Neutrophil (primary cell): ENCODE results near the gene GRAMD4.
"Not testable (repeated sequence)": the region's sequence is repeated elsewhere in the genome, so short reads cannot be mapped to it uniquely, and the experiment has no call there.

Experiments used
- H3K27ac ChIP-seq: fragments of 200-600 bp; sonication (generic); 2 replicates; pipeline ENCODE4 v1.5.1; 2016; ENCODE audit warnings: mild to moderate bottlenecking, moderate library complexity
- H3K27me3 ChIP-seq: fragments of 200-600 bp; sonication (generic); 2 replicates; pipeline ENCODE4 v1.6.0; 2016; ENCODE audit warnings: mild to moderate bottlenecking
- H3K36me3 ChIP-seq: fragments of 200-600 bp; sonication (generic); 2 replicates; pipeline ENCODE4 v1.5.1; 2017
- H3K4me1 ChIP-seq, 2 experiments: fragments of 200-600 bp in 1 of 2; sonication (generic) in 1 of 2; 1 replicate in 1 of 2; 2 replicates in 1 of 2; pipeline versions ENCODE4 v1.5.1 to v1.6.1; 2013 to 2016; ENCODE audit warnings: low read depth in 1 of 2, low read length in 1 of 2, mild to moderate bottlenecking in 1 of 2, moderate library complexity in 1 of 2; ENCODE audit not compliant: control insufficient read depth in 1 of 2, insufficient read depth in 1 of 2
- H3K4me3 ChIP-seq, 2 experiments: fragments of 200-600 bp in 1 of 2; sonication (generic) in 1 of 2; 1 replicate in 1 of 2; 2 replicates in 1 of 2; pipeline ENCODE4 v1.5.1; 2013 to 2016; ENCODE audit warnings: low read depth in 1 of 2, low read length in 1 of 2, mild to moderate bottlenecking in 1 of 2, moderate library complexity in 1 of 2
- H3K9me3 ChIP-seq: fragments of 200-600 bp; sonication (generic); 2 replicates; pipeline ENCODE4 v1.5.1; 2016
- CTCF ChIP-seq: fragments of 200-600 bp; sonication (generic); IDR thresholded peaks from 2 replicates; pipeline ENCODE4 v1.5.1; 2016; ENCODE audit warnings: antibody characterized with exemption

Gene GRAMD4

GRCh38 chr22:46620588-46621242, 529 bp downstream of the GRAMD4 start:
- TF ChIP-seq CTCF: no peak
- H3K4me3 ChIP-seq: peak overlapping the region in 1 of 2 experiments; percentile 44
- H3K27ac ChIP-seq: peak overlapping the region; percentile 83
- H3K9me3 ChIP-seq: no peaks in the 10 kb centered on the region
- no peaks in the 10 kb centered on the region for H3K27me3 ChIP-seq
- no peaks in the 10 kb centered on the region for H3K36me3 ChIP-seq
- peaks cover 65 to 66% of the 10 kb centered on the region in 2 experiments for H3K4me1 ChIP-seq

DNA sequence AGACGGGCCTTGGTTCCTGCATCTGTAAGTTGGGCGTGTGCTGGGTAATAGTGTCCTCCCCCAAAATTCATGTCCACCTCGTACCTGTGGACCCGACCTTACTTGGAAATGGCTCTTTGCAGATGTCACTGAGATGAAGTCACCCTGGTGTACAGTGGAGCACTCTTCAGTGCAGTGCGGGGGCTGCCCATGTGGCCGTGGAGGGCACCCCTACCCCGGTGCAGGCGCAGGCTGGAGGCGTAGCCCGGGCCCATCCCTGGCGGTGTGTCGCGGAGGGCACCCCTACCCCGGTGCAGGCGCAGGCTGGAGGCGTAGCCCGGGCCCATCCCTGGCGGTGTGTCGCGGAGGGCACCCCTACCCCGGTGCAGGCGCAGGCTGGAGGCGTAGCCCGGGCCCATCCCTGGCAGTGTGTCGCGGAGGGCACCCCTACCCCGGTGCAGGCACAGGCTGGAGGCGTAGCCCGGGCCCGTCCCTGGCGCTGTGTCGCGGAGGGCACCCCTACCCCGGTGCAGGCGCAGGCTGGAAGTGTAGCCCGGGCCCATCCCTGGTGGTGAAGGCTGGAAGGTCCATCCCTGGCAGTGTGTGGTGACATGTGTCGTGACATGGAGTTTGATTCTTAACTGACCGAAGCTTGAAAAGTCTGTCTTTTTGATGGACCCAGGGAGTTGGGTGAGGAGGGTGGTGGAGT, 1.2 kb downstream of the GRAMD4 start:
- H3K27ac ChIP-seq: peak overlapping the region; percentile 86
- peaks cover 65 to 73% of the 10 kb centered on the region in 2 experiments for H3K4me1 ChIP-seq
- H3K4me3 ChIP-seq: peak overlapping the region; percentile 54 to 58

GRCh38 chr22:46622081-46622521, 1.9 kb downstream of the GRAMD4 start:
- no peaks in the 10 kb centered on the region for H3K27me3 ChIP-seq
- peak overlapping the region; percentile 54 to 58 for H3K4me3 ChIP-seq

More for the DNA sequence above, 1.2 kb downstream of the GRAMD4 start:
- not testable (repeated sequence) for H3K9me3 ChIP-seq, H3K36me3 ChIP-seq, H3K27me3 ChIP-seq

GRCh38 chr22:46625113-46625842, 5.1 kb downstream of the GRAMD4 start:
- H3K4me1 ChIP-seq: peaks cover 54 to 60% of the 10 kb centered on the region in 2 experiments
- no peak overlapping the region for H3K4me3 ChIP-seq
- no peak overlapping the region for H3K27ac ChIP-seq
- H3K9me3 ChIP-seq: no peaks in the 10 kb centered on the region
- peaks cover 32% of the 10 kb centered on the region for H3K36me3 ChIP-seq
- H3K27me3 ChIP-seq: no peaks in the 10 kb centered on the region
- no peak for TF ChIP-seq CTCF

More at GRCh38 chr22:46622081-46622521, 1.9 kb downstream of the GRAMD4 start:
- Histone ChIP-seq H3K36me3 (peaks cover 5% of the 10 kb centered on the region), H3K9me3 (no peaks in the 10 kb centered on the region), H3K27ac (peak overlapping the region; percentile 86), H3K4me1 (peaks cover 65 to 73% of the 10 kb centered on the region in 2 experiments)
- TF ChIP-seq CTCF: no peak

DNA sequence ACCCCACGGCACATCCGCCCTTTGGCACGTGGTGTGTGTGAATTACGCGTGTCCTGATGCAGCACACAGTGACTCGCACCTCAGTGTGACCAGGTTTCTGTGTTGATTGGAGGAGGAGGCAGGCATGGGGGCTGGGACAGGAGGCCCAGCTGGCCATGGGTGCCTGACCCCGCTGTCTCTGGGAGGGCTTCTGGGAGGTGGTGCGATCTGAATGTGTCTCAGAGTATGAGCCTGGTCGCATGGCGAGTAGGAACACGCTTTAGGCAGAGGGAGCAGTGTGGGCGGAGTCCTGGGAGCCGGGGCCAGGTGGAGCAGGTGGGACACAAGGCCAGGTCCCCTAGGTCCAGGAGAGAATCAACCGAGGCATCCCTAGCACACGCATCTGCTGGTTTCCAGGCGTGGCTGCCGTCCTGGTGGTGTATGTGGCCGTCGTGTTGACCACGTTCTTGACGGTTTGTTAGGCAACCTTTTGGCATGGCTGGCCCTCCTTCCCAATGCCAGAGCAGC, 5.7 kb downstream of the GRAMD4 start:
- H3K27ac ChIP-seq: no peak overlapping the region
- H3K27me3 ChIP-seq: no peaks in the 10 kb centered on the region
- TF ChIP-seq CTCF: no peak
- H3K9me3 ChIP-seq: no peaks in the 10 kb centered on the region
- no peak overlapping the region for H3K4me3 ChIP-seq
- H3K36me3 ChIP-seq: peaks cover 38% of the 10 kb centered on the region
- peaks cover 48 to 53% of the 10 kb centered on the region in 2 experiments for H3K4me1 ChIP-seq
